ENCODE measurements around the gene DEFB124. TPM values are rescaled to one million over a fixed set of nuclear protein-coding genes. Genes with fewer than 3 reads are reported as not detected.

DEFB124 gene
- total and polyA plus RNA-seq, 2 of the 8 experiments (the other 6 are each of a cell fraction or from before 2014, with no cell fraction given): not detected

DNA sequence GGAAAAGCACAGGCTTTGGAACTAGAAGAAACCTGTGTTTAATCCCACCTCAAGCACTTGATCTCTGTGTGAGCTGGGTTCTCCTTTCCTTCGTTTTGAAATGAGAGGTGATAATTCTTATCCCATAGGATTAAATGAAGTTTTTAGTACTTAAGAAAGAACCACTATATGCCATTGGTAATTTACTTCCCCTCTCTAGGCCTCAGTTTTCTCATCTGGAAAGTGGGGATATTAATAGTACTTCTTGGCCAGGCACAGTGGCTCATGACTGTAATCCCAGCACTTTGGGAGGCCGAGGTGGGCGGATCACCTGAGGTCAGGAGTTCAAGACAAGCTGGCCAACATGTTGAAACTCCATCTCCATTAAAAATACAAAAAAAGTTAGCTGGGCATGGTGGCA lies 14.2 kb upstream of the DEFB124 start:
- Histone ChIP-seq H3K18ac (ENCODE audit: extremely low read depth, low read length) (no peak overlapping the region), H3K36me3 (ENCODE audit: control insufficient read depth in 2 of 4, insufficient read depth in 4 of 4, low read length in 3 of 4) (peaks cover 0 to under 1% (median 0%) of the 10 kb centered on the region in 4 experiments; a peak in 1 of 8 replicates), H3K14ac (ENCODE audit: insufficient read length) (no peak overlapping the region), H3K79me2 (ENCODE audit: control insufficient read depth in 1 of 2, insufficient read depth in 2 of 2, low read length in 2 of 2) (no peaks in the 10 kb centered on the region), H2BK120ac (replicated peaks; ENCODE audit: low read depth, low read length) (no peak overlapping the region), H3K4me1 (replicated peaks in 1 of 4; ENCODE audit: control insufficient read depth in 3 of 4, insufficient read depth in 4 of 4, low read length in 3 of 4) (no peaks in the 10 kb centered on the region), H3K27me3 (replicated peaks in 1 of 4; ENCODE audit: control insufficient read depth in 3 of 4, extremely low read depth in 1 of 4, insufficient read depth in 3 of 4, low read length in 3 of 4) (no peaks in the 10 kb centered on the region), H2BK12ac (ENCODE audit: low read depth, low read length) (no peak overlapping the region), H3K79me1 (ENCODE audit: low read depth, low read length) (no peaks in the 10 kb centered on the region), H3K9me3 (ENCODE audit: insufficient read depth in 2 of 2, low read depth in 1 of 2, low read length in 1 of 2) (peaks cover 56 to 71% of the 10 kb centered on the region in 2 experiments), H4K91ac (replicated peaks; ENCODE audit: insufficient read length, low read length) (no peak overlapping the region), H2BK5ac (ENCODE audit: low read depth, low read length) (no peak overlapping the region), H2AFZ (ENCODE audit: low read length) (no peak overlapping the region), H3K23me2 (ENCODE audit: low read depth, low read length) (no peaks in the 10 kb centered on the region), H3K23ac (ENCODE audit: insufficient read length) (no peak overlapping the region), H4K5ac (ENCODE audit: insufficient read length, low read depth, low read length) (no peak overlapping the region), H4K8ac (ENCODE audit: extremely low read depth, insufficient read depth, low read length) (no peak overlapping the region), H3K27ac (ENCODE audit: low read depth, low read length) (no peak overlapping the region), H3K4ac (replicated peaks; ENCODE audit: insufficient read length, low read depth, low read length) (no peak overlapping the region), H4K20me1 (replicated peaks in 1 of 2; ENCODE audit: control insufficient read depth in 1 of 2, insufficient read depth in 2 of 2, low read length in 2 of 2) (no peaks in the 10 kb centered on the region), H3K4me2 (ENCODE audit: insufficient read depth in 1 of 2, low read depth in 2 of 2, low read length in 2 of 2) (no peak overlapping the region), H2BK15ac (ENCODE audit: low read length) (no peak overlapping the region), H2AK5ac (ENCODE audit: low read depth, low read length) (no peak overlapping the region), H2BK20ac (ENCODE audit: low read length) (no peak overlapping the region), H3K9ac (replicated peaks in 1 of 4; ENCODE audit: extremely low read depth in 1 of 4, low read depth in 3 of 4, low read length in 3 of 4) (no peak overlapping the region), H3K56ac (replicated peaks; ENCODE audit: insufficient read length, low read depth, low read length) (no peak overlapping the region), H3K4me3 (ENCODE audit: extremely low read depth in 1 of 4, insufficient read depth in 2 of 4, low read depth in 3 of 4, low read length in 4 of 4) (no peak overlapping the region)
- CTCF ChIA-PET (ENCODE audit: partially characterized antibody): interaction anchor here (1.7 kb wide), 1 partner anchor 13 kb away, joined by 5 read pairs; no protein-coding TSS in a partner anchor
- no peak for DNase-seq (ENCODE audit: low read depth in 1 of 2, low spot score in 2 of 2)
- no peak for FAIRE-seq
- POLR2A ChIA-PET (ENCODE audit: partially characterized antibody): no interaction called here
- WGBS, 2 experiments (ENCODE audit: extremely low coverage in 1 of 2, insufficient coverage in 1 of 2, insufficient read length in 1 of 2, insufficient replicate concordance in 2 of 2, low coverage in 1 of 2, low lambda C conversion rate in 2 of 2, missing lambda C conversion rate in 1 of 2): 68% methylated on average over 3 of the region's 3 CpGs; no CpG with 5 or more reads in 1 of the 2 experiments
- TF ChIP-seq POLR2A (IDR thresholded peaks at IDR 0.05; ENCODE audit: control extremely low read depth in 1 of 2, low read depth in 2 of 2, low read length in 2 of 2) (no peak), RNF2 (IDR thresholded peaks at IDR 0.05; ENCODE audit: borderline replicate concordance, low read depth, low read length, missing control alignments, poor library complexity, severe bottlenecking) (no peak), TAF7 (optimal IDR thresholded peaks at IDR 0.05; ENCODE audit: borderline replicate concordance, low read depth, low read length) (no peak)
